ENCODE measurements around the gene TFF1.

GRCh38 chr21:42324896-42325295 is 41.4 kb downstream of the TFF1 start:
- TF ChIP-seq EZH2 (IDR thresholded peaks at IDR 0.05; ENCODE audit: borderline replicate concordance, low read depth, low read length, severe bottlenecking): no peak
- TF ChIP-seq CTCF (IDR thresholded peaks at IDR 0.05; ENCODE audit: borderline replicate concordance, extremely low read depth, low read length, poor library complexity, severe bottlenecking): no peak
